GM12892 (cell line): ENCODE results near the gene NLRP1.

ENCODE experiments used
- DNase-seq: peaks from one replicate; pipeline ENCODE4 v3.0.0; 2011; ENCODE audit not compliant: insufficient read length
- FAIRE-seq: peaks from 2 replicates; lab custom pipeline; 2011; peaks lifted over from hg19 to GRCh38; lab: Jason Lieb, UNC
- POLR2A ChIP-seq: IDR thresholded peaks from 2 replicates; pipeline ENCODE4 v1.6.1; 2011; ENCODE audit warnings: low read depth, low read length, control low read depth
- POLR2AphosphoS5 ChIP-seq: IDR thresholded peaks from 2 replicates; pipeline ENCODE4 v1.6.1; 2011; ENCODE audit warnings: low read depth, low read length, control low read depth
- TAF1 ChIP-seq: IDR thresholded peaks from 2 replicates; pipeline ENCODE4 v1.6.1; 2011; ENCODE audit warnings: low read depth, mild to moderate bottlenecking, control low read depth, low read length, borderline replicate concordance

Gene NLRP1

GRCh38 chr17:5527601-5528250 lies 56.6 kb downstream of the NLRP1 start:
- FAIRE-seq, result no peak
- DNase-seq, result no peak
- TF ChIP-seq TAF1 (no peak), POLR2AphosphoS5 (no peak), POLR2A (no peak)

GRCh38 chr17:5526821-5527598 lies 57.3 kb downstream of the NLRP1 start:
- TF ChIP-seq POLR2AphosphoS5, result no peak
- no peak for TF ChIP-seq TAF1
- TF ChIP-seq POLR2A, result no peak
- no peak for DNase-seq
- no peak for FAIRE-seq

DNA sequence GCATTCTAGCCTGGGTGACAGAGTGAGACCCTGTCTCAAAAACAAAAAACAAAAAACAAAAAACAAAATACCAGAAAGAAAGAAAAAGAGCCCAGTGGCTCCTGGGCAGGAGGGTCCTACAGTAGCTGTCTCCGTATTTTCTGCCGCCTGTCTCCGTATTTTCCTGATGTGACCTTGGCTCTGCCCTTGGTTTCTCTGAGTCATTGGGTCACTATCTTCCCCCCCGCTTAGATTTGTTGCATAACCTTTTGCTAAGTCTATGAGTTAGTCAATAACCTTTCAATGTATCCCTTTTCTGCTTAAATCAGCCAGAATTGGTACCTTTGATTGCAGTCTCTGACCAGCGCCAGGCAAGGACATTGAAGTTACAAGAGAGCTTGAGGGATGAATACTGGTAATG lies 61.1 kb downstream of the NLRP1 start:
- DNase-seq, result no peak
- TF ChIP-seq TAF1 (no peak), POLR2A (no peak), POLR2AphosphoS5 (no peak)
- FAIRE-seq, result no peak

DNA sequence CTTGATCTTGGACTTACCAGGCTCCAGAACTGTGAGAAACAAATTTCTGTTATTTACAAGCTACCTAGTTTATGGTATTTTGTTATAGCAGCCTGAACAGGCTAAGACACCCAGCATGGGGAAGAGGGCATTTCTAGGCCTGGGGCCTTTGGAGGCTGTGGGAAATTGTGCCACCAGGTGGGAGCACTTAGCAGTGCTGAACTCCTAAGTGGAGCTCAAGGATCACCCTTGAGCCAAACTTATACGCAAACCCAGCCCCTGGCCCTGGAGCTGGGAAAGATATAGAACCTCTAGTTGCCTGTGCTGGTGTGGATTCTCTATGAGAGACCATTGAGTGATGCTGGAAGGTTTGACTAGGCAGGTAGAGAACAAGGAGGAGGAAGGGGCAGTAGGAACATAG lies 61.8 kb downstream of the NLRP1 start:
- FAIRE-seq (no peak), DNase-seq (no peak)
- TF ChIP-seq POLR2A (no peak), POLR2AphosphoS5 (no peak), TAF1 (no peak)

GRCh38 chr17:5516060-5516792 lies 68.1 kb downstream of the NLRP1 start:
- no peak for TF ChIP-seq TAF1
- no peak for TF ChIP-seq POLR2A
- no peak for TF ChIP-seq POLR2AphosphoS5
- DNase-seq (no peak), FAIRE-seq (no peak)

- FAIRE-seq (no peak), DNase-seq (no peak)
- TF ChIP-seq POLR2AphosphoS5 (no peak), TAF1 (no peak), POLR2A (no peak)
Measured at GRCh38 chr17:5514976-5515375, 69.3 kb downstream of the NLRP1 start.

GRCh38 chr17:5513628-5514027 lies 70.7 kb downstream of the NLRP1 start:
- FAIRE-seq (no peak), DNase-seq (no peak)
- TF ChIP-seq TAF1 (no peak), POLR2AphosphoS5 (no peak), POLR2A (no peak)

- no peak for TF ChIP-seq POLR2A
- TF ChIP-seq TAF1, result no peak
- TF ChIP-seq POLR2AphosphoS5, result no peak
Measured at GRCh38 chr17:5511401-5512225, 72.7 kb downstream of the NLRP1 start.

DNA sequence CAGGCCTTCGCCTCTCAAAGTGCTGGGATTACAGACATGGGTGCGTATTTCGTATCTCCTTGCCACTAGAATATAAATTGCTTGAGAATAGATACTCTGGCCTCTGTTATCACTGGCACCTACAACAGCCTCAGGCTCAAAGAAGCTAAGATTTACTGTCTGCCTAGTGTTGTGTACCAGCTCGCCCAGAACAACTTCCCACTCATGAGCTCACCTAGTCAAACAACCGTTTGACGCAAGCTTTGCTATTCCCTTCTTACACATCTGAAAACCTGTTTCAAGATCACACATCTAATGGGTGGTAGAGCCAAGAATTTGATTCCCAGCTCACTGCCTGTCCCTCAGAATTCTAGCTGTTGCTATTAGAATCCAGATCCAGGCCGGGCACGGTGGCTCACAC lies 73.5 kb downstream of the NLRP1 start:
- DNase-seq (no peak), FAIRE-seq (no peak)
- no peak for TF ChIP-seq TAF1
- no peak for TF ChIP-seq POLR2AphosphoS5
- TF ChIP-seq POLR2A, result no peak

More at GRCh38 chr17:5511401-5512225, 72.7 kb downstream of the NLRP1 start:
- FAIRE-seq (no peak), DNase-seq (no peak)

DNA sequence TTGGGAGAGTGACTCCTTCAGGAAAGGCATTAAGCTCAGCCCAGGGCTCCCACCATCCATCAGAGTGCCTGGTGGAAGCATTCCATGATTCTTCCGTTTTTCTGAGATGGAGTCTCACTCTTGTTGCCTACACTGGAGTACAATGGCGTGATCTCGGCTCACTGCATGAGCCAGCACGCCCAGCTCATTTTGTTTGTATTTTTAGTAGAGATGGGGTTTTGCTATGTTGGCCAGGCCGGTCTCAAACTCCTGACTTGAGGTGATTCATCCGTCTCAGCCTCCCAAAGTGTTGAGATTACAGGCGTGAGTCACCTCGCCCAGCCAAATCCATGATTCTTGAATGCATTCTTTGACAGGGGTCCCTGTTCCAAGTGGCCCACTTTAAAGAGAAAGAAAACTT lies 74.8 kb downstream of the NLRP1 start:
- DNase-seq (no peak), FAIRE-seq (no peak)
- TF ChIP-seq POLR2AphosphoS5, result no peak
- TF ChIP-seq POLR2A, result no peak
- TF ChIP-seq TAF1, result no peak

GRCh38 chr17:5508810-5509209 lies 75.5 kb downstream of the NLRP1 start:
- no peak for FAIRE-seq
- TF ChIP-seq POLR2A (no peak), POLR2AphosphoS5 (no peak), TAF1 (no peak)

More at GRCh38 chr17:5508810-5509209, 75.5 kb downstream of the NLRP1 start:
- no peak for DNase-seq
